ENCODE data around the gene CYB5B.

CYB5B gene

GRCh38 chr16:69444873-69445517 lies 20.6 kb downstream of the CYB5B start:
- DNase-seq (ENCODE audit: low spot score): peak; percentile 50

GRCh38 chr16:69448470-69449193 lies 24.2 kb downstream of the CYB5B start:
- no peak for DNase-seq (ENCODE audit: low spot score)

GRCh38 chr16:69451166-69451565 lies 26.7 kb downstream of the CYB5B start:
- DNase-seq (ENCODE audit: low spot score): no peak

- no peak for DNase-seq (ENCODE audit: low spot score)
These were observed 29.5 kb downstream of the CYB5B start for GRCh38 chr16:69453936-69454335.

GRCh38 chr16:69463876-69464275 lies 39.5 kb downstream of the CYB5B start:
- DNase-seq (ENCODE audit: low spot score): peak; percentile 73

DNA sequence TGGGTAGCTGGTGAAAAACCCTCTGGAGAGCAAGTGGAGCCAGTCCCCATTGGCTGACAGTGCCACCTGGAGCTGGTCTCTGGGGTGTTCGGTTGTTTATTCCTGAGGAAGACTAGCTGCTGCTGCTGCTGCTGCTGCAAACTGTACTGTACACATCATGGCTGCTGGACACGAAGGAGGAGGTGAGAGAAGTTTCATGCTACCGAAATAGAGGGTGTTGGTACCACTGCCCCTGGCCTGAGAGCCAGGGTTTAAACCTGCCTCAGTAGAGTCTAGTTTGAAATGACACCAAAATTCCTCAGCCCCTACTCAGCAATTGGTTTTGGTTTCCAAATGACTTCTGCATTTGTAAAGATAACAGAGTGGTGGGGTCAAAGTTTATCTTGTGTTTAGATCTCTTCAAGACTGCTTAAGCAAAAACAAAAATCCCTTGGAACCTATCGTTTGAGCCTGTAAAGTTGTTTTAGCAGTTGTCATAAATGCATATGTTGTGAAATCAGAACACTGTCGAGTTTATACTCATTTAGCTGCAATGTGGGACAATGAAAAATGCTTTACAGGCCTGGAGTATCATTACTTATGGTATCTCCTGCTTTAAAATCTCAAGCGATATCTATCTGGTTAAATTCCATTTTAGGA lies 40.8 kb downstream of the CYB5B start:
- DNase-seq (ENCODE audit: low spot score): no peak

DNA sequence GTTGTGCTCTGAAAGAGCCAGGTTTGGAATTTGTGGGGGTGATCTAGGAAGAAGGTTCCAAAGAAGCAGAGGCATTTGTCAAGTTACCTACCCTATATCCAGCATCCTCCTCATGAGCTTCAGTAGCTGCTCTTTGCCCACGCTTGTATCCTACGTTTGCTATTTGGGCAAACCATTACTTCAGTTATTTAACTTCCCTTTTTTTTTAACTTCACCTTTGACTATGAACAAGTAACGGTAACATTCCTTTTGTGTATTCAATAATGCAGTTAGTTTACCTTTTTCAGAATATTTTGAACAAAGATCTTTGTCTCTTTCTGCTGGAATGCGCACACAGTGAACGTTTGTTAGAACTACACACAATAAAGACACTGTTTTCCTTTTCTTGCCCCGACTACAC lies 41.5 kb downstream of the CYB5B start:
- no peak for DNase-seq (ENCODE audit: low spot score)

- no peak for DNase-seq (ENCODE audit: low spot score)
These were observed 42.1 kb downstream of the CYB5B start for GRCh38 chr16:69466547-69466946.

DNA sequence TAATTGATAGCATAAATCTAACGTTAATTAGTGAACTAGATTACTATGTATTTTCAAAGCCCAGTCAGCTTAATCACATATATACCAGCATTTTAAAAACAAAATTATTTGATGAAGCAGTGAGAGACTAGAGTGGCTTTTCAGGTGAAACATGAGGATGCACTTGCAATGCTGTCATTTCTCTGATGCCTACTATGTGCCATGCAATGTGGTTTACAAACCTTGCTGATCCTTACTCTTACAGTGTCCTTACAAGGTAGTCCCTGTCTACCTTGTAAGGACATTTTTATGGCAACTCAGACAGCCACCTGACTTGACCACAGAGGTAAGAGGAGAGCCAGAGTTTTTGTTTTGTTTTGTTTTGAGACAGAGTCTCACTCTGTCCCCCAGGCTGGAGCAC lies 42.7 kb downstream of the CYB5B start:
- no peak for DNase-seq (ENCODE audit: low spot score)

GRCh38 chr16:69467531-69468204 lies 43.2 kb downstream of the CYB5B start:
- no peak for DNase-seq (ENCODE audit: low spot score)

DNA sequence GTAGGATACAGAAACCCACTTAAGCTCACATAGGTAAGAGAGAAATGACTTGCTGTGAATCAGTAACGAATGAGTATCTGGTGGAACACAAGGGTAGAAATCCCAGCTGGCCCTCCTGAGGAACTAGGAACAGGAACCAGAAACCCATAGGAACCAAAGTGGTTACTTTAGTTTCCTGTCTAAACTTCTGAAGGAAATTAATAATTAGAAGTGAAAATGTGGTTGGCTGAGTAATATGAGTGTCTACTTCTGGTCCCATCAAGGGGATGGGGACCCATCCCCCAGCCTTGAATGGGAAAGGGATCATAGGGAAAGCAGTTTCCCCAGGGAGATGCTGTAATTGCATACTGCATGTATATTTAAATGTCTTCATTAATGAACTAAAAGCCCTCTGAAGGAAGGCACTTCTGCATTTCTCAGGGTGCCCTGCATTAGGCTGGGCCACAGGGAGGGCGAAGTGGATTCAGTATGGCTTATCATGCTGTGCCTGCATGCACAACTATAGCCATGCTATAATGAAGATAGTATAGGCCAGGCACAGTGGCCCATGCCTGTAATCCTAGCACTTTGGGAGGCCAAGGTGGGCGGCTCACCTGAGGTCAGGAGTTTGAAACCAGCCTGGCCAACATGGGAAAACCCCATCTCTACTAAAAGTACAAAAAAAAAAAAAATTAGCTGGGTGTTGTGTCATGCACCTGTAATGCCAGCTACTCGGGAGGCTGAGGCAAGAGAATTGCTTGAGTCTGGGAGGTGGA lies 45.6 kb downstream of the CYB5B start:
- DNase-seq (ENCODE audit: low spot score): no peak

DNA sequence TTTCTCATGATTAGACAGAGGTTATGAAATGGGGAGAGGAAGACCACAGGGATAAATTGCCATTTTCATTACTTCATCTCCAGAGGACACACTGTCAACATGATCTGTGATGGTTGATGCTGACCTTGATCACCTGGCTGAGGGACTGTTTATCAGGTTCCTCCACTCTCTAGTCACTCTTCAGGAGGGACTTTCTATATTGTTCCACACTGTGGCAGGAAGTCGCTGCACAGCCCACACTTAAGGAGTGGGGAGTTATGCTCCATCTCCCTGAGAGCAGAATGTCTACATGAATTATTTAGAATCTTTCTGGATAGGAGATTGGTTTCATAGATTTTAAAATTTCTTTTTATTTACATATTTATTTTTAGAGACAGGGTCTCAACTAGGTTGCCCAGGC lies 46.7 kb downstream of the CYB5B start:
- DNase-seq (ENCODE audit: low spot score): no peak

DNA sequence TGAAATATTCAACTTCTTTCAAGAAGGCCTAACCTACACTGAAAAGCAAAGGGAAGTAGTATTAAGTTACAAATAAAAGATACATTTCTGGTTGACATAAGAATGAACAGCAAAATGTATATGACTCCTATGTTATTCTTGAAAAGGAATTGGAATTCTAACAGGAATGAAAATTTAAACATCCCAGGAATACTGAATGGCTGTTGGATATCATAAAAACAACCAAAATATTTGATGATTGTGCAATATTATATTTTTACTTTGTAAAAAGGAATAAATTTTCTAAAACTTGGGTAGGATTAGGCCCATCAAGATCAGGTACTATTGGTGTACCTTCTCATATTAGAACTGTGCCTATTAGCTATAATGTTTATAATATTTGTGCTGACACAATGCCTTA lies 50.0 kb downstream of the CYB5B start:
- DNase-seq (ENCODE audit: low spot score): no peak

DNA sequence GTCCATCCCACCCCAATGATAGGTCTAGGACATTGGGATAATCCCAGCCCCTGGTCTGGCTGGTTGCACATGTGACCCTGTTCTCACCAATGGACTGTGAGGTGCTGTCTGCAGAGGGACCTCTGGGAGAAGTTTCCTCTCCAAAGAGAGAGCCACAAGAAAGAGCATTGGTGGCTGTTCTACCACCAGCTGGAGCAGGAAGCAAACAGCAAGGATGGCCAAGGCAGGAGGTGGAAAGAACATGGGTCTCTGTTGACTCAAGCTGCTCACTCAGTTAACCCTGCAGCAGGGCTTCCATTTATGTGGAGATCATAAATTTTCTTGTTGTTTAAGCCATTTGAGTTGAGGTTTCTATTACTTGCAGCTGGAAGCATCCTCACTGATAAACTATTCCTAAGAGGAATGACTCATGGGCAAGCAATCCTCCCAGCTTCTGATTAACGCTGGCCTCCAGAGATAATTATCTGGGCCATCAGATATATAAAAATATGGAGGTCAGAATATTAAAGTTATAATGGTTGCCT lies 52.6 kb downstream of the CYB5B start:
- DNase-seq (ENCODE audit: low spot score): no peak

DNA sequence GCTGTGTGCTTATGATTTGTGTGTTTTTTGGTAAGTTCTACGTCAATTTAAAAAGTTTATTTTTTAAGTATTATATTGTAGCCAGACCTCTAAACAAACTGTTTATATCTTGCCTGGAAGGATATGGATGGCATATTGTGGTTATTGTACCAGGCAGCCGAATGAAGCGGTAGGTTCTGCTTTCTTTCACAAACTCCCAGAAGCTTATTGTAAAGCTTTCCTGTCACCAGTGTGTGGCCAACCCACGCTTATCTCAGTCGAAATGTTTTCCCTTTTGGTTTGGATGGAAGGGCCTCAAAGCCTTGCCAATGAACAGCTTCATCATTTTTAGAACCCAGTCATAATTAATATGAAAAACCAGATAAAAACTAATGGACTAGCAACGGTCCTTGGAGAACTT lies 53.1 kb downstream of the CYB5B start:
- DNase-seq (ENCODE audit: low spot score): no peak

GRCh38 chr16:69478685-69479084 lies 54.3 kb downstream of the CYB5B start:
- no peak for DNase-seq (ENCODE audit: low spot score)

DNA sequence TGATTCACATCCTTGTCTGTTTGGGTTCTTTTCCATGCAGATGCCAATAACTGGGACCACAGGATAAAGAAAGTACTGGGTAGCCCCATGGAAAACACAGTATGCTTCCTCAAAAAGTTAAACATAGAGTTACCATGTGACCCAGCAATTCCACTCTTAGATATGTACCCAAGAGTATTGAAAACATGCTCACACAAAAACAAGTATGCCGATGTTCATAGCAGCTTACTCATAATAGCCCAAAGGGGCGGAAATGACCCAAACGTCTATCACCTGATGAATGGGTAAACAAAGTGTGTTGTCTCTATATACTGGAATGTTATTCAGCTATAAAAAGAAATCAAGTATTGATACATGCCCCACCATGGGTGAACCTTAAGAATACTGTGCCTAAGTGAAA lies 55.4 kb downstream of the CYB5B start:
- no peak for DNase-seq (ENCODE audit: low spot score)

DNA sequence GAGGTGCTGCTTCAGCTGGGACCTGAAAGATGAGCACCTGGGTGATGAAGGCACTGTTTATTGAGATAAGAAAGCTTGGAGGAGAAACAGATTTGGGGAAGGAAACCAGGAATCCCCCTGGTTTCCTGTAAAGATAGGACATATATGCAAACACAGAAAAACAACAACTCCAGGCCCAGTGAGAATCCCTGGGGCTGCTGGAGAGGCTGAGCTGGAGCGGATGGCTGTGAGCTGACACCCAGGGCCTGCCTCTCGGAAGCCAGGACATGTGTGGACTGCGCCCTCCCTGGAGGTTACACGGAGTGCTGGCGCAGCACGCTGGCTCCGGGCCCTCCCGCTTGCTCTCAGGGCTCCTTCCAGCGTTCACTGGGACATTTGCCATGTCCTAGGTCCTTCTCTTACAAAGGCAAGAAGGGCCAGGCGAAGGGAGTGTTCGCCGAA lies 57.5 kb downstream of the CYB5B start:
- DNase-seq (ENCODE audit: low spot score): peak; percentile 75

GRCh38 chr16:69482410-69482991 lies 58.1 kb downstream of the CYB5B start:
- DNase-seq (ENCODE audit: low spot score): no peak

GRCh38 chr16:69483611-69484010 lies 59.2 kb downstream of the CYB5B start:
- DNase-seq (ENCODE audit: low spot score): no peak

- no peak for DNase-seq (ENCODE audit: low spot score)
These were observed 60.9 kb downstream of the CYB5B start for GRCh38 chr16:69485361-69485760.
